ENCODE measurements around the gene SLC38A11.
"Not testable (repeated sequence)": the region's sequence is repeated elsewhere in the genome, so short reads cannot be mapped to it uniquely, and the experiment has no call there.

Gene SLC38A11

DNA sequence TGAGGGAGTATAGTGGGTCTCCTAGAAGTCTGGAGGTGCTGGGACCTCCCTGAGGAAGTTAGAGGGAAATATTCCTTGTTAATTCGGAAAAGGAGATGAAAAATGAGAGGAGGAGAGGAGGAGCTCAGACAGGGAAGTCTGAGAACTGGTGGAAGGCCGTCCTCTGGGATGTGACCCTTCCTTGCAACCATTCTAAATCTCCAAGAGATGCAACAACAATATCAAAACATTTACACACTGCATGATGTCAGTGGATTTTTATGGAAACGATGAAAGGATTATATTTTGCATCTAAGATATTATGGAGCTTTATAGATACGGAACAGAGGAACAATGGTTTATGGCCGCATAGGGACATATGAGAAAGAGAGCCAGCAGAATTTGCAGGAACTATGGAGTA, 63.9 kb downstream of the SLC38A11 start:
- DNase-seq: no peak
- intact Hi-C loops (cut with DNase I): no loop called here

DNA sequence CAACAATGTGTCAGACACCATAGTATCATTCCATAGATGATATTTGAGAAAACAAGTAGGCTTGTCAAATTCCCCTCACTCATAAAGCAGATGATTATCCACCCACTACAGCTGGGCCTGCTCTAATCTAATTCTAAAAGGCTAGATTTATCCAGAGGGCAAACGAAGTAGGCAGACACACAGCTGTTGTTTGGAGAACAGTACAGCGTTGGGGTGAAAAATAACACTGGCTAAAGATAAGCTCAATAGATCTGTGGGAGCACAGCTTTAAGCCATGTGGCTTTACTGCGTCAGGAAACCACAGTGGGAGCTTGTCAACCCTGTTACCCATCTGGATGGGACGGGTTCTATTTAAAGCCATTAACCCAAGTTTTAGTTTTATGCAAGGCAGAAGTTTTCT, 64.8 kb downstream of the SLC38A11 start:
- DNase-seq: no peak
- intact Hi-C loops (cut with DNase I): no loop called here

DNA sequence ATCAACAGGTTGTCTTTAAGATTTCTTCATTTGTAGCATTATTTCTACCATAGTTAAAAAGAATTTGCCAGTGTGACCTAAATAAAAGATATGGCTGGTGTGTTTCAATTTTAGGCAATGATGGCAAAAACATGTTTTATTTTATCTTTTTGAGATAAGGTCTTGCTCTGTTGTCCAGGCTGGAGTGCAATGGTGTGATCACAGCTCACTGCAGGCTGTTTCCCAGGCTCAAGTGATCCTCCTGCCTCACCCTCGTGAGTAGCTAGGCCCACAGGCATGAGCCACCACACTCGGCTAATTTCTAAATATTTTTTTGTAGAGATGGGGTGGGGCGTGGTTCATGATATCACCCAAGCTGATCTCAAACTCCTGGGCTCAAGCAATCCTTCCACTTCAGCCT, 66.7 kb downstream of the SLC38A11 start:
- no peak for DNase-seq
- intact Hi-C loops (cut with DNase I): no loop called here

DNA sequence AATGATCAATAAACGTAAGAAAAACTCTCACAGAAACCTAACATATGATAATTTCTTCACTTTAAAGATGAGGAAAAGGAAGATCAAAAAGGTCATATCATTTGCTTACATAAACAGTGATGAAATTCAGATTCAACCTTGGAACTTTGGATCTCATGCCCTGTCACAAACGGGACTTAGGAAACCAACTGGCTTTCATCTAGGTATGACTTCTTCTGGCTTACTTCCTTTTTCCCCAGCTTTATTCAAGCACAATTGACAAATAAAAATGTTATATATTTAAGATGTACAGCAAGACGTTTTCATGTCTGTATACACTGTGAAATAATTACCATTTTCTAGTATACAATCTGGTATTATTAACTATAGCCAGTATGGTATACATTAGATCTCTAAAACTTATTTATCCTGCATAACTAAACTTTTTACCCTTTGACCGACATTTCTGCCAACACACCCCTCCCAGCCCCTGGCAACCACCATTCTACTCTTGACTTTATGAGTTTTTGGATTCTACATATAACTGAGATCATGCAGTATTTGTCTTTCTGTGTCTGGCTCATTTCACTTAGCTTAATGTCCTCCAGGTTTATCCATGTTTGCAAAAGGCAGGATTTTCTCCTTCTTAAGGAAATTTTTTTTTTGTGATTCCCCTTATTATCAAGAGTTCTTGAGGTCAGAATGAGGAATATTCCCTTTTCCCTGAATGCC, 67.7 kb downstream of the SLC38A11 start:
- intact Hi-C loops (cut with DNase I): no loop called here
- no peak for DNase-seq

DNA sequence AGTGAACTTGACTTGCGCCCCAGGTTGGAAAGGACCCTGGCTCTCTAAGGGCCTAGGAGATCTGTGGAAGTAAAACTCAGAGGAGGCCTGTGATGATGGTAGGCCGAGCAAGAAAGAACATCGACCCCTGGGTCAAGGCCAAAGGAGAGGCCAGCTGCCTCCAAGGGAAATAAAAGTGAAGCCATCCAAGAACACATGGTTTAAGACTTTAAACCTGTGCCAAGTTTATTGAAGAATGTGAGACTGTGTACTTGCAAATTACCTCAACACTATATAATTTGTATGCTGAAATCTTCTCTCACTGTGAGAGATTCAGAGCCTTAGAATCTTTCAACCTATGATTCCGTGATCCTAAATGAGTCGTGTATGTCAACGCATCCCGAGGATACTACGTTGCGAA, 73.0 kb downstream of the SLC38A11 start:
- DNase-seq: no peak
- intact Hi-C loops (cut with DNase I): no loop called here

DNA sequence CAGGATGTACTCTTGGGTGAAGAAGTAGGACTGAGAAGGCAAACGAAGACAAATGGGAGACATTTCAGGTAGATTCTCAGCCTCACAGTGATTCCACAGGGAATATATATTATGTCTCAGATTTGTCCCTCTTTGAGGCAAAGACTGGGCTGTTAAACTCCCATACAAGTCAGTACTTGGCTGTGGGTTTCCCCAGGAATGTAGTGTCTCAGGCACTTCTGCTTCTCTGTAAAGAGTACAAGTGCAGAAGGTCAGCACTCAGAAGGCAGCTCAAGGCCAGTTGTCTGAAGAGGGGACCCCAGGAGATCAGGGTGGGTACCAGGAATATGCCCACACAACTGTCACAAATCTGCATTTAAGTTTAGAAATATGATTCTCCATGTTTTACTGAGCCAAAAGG, 73.8 kb downstream of the SLC38A11 start:
- intact Hi-C loops (cut with DNase I): no loop called here
- DNase-seq: no peak

DNA sequence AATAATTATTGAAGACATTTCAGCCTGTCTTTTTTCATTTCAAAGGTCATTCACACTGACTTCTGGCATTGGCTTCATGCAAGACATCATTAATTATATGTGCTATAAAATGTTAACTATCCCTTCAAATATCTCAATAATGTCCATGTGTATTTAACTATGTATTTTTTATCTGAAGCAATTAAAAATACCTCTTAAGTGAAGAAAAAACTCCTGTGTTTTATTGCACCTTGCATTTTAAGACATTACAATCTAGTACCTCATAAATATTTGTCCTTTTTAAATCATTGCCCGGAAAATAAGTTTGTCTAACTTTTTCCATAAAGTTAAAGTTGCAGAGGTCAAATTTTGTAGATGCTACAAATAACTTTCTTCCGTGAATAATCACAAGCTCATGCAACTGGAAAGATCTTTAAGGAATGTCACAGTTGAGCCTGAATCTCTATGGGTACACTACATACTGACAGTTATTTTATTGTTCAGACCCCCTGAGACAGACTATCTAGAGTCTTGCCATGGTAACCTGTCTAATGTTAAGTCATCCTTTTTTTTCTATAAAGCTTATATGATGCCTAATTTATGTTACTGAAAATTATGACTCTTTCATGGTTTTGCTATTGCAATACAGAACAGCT, 75.3 kb downstream of the SLC38A11 start:
- intact Hi-C loops (cut with DNase I): no loop called here
- no peak for DNase-seq

DNA sequence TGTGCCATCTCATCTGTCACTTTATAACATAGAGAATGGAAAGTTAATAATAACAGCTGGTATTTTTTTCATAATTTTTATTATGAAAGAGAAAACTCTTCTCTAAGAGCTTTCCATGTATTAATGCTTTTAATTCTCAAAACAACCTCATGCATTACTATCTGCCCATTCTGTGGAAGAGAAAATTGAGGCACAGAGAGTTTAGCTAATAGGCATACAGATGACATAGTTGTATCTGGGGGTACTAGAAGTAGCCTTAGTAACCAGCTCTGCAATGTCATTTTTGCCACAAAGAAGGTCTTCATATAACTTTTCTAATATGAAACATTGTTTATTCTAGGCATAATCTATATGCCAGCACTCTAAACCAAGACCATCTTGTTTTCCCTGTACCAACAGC, 77.4 kb downstream of the SLC38A11 start:
- DNase-seq: no peak
- intact Hi-C loops (cut with DNase I): no loop called here

DNA sequence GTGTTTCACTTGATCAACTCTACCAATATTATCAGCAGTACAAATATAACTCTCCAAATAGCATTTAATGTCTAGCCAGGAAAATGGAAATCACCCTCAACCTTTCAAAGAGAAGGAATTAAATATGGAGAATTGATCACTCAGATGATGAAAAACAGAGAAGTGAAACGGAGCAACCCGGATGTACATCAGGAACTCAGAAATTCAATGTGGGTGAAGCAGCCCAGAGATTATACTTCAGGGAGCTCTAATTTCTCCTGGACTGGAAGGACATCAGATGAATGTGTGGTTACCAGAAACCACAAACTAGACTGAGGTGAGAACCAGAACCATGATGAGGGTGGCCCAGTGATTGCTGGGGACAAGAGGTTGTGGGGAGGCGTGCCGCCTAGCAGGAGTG, 78.2 kb downstream of the SLC38A11 start:
- intact Hi-C loops (cut with DNase I): no loop called here

DNA sequence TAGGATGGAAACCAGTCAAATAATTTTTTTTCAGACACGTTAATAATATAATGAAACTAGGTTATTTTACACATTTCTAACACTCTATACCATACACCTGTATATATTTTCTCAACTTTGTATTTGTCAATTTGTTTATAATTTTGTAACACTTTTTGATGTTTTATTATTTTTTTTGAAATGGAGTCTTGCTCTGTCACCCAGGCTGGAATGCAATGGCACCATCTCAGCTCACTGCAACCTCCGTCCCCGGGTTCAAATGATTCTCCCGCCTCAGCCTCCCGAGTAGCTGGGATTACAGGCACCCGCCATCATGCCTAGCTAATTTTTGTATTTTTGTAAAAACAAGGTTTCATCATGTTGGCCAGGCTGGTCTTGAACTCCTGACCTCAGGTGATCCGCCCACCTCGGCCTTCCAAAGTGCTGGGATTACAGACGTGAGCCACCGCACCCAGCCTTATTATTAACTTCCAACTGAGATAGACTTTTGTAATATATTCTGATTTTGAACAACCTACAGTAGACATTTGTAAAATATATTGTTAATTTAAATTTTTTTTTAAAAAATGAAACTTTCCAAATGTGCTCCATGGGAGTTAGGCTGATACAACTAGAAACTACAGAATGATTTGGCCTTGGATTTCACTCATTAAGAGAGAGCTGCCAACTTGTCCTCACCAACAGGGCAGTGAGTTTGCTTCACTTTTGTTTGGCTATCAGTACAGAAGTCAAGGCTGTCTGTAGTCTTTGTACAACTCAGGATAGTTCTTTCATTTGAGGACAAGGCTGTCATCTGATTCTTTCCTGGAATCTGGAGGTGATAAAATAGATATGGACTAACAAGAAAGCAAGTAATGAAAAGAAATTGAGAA, 79.8 kb downstream of the SLC38A11 start:
- no peak for DNase-seq
- intact Hi-C loops (cut with DNase I): no loop called here

More for the DNA sequence above, 78.2 kb downstream of the SLC38A11 start:
- DNase-seq: no peak

DNA sequence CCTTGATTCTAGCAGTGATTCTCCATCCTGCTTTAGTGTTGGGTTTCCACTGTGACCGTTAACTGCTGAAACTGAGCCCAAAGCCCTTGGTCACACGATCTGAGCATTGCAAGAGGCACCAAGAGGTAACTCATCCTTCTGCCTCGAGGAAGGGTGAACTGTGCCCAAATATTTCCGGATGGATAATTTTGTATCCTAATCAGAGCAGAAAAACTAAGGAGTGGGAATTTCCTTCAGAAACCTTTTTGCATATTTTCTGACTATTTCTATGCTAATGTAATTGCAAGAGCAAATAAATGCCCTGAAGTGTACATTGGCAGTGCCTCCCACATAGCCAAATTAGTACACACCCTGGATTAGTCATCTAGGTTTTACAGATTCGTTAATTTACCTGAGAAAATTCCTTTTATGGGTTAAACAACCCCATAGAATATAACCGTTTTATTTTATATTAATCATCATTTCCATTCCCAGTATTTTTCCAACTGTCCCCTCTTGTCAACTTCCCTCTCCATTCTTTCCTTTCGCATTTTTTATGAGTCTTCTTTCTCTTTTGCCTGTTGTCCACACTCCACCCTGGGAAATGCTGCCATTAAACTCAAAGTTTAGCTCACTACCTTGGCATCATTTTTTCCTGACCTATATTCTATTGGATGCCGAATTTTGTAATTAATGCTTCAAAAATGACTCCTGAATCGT, 82.0 kb downstream of the SLC38A11 start:
- intact Hi-C loops (cut with DNase I): no loop called here

DNA sequence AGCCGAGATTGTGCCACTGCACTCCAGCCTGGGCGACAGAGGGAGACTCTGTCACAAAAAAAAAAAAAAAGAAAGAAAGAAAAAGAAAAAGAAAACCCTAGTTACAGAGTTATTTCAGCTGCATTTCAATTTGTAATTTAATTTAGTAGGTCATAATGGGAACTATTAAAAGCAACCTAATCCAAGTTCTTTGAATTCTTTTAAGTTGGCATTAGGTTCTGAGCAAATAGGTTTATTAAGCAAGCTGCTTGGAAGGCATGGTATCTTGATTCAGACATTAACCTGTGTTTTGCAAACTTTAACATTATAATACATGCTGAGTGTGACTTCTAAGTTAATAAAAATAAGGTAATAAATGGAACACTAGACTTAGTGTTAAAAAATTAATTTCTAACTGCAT, 83.9 kb downstream of the SLC38A11 start:
- no peak for DNase-seq
- intact Hi-C loops (cut with DNase I): no loop called here

More for the DNA sequence above, 82.0 kb downstream of the SLC38A11 start:
- no peak for DNase-seq

DNA sequence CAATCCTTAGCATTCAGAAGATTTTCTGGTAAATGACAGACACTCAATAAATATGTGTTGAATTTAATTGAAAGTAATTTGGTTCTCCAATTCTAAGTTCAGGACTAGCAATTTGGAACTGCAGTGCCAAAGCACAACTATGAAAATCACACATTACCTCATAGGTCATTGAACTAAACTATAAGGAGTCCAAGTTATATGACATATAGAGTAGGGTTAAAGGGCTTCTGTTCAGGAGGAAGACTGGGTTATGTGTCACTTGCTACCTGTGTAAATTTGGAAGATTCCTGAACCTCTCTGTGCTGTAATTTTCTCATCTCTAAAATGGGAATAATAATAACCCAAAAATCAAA, 85.9 kb downstream of the SLC38A11 start:
- DNase-seq: no peak
- intact Hi-C loops (cut with DNase I): no loop called here

DNA sequence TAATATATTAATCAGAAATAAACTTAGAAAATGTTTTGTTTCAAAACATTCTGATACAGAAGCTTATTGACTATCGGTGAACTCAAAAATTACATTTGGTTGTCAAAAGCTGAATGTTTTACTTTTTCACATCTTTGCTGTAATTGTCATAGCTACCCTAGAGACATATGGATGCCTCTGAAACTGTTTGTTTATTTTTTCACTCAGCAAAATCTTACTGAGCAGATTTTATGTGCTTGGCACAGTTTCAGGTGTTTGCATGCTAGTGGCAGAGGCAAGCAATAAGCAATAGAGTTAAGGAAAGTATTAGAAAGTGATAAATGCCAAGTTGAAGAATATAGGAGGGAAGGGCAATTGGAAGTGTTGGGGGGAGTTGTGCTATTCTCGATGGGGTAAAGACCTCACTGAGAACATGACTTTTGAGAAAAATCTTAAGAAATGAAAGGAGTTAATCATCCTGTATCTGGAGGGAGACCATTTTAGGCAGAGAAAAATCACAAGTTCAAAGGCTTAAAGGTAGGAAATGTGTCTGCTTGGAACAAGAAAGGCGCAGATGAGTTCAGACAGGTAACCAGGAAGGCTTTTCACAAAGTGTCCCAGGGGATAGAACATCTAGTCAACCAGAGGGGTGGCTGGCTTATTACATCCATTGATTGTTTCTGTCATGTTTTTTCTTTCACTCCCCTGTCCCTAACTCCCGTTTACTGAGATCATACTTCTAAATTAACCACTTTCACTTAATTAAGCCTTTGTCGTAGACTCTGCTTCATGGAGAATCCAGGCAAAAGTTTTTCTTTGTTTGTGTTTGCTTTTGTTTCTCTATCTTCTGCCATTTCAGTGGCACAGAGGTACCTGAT, 86.5 kb downstream of the SLC38A11 start:
- intact Hi-C loops (cut with DNase I): no loop called here
- DNase-seq: no peak

DNA sequence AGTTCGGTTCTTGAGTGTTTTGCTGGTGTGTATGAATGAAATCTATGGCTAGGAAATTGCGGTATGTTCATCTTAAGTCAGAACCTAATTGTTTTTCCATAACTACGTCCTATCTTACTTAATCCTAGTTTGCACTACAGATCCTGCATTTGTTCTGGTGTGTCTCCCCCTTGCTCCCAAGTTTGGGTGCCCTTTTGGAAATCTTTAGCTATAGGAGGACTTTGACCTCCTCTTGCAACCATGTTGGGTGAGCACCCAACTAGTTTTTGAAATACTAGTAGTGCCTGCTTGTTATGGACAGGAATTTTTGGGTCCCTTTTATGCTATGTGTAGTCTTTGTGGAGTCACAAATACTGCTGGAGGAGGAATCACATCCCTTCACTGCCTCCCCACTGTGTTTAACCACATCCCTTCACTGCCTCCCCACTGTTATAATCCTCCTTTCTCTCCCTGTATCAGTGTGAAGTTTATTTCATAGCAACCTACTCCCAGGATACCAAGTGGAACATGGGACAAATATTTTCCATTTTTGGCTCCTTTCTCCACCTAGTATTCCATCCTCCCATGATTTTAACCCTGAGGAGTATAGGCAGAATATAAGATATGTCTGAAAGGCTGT, 87.4 kb downstream of the SLC38A11 start:
- DNase-seq: no peak
- intact Hi-C loops (cut with DNase I): no loop called here

DNA sequence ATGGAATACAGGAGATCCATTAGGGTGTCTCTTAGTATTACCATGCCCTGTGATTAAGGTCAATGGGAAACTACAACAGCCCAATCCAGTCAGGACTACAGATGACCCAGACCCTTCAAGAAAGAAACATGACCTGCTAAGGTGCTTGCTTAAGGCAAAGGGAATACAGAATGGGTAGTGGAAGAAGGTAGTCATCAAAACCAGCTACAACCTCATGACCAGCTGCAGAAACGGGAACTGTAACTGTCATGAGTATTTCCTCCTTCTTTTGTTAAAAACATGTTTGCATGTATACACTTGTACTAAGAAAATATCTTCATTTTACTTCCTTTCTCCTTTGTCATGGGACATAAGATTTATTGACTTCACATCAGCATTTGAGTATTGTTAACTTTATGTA, 88.9 kb downstream of the SLC38A11 start:
- DNase-seq; intact Hi-C loops (cut with DNase I): not testable (repeated sequence)

DNA sequence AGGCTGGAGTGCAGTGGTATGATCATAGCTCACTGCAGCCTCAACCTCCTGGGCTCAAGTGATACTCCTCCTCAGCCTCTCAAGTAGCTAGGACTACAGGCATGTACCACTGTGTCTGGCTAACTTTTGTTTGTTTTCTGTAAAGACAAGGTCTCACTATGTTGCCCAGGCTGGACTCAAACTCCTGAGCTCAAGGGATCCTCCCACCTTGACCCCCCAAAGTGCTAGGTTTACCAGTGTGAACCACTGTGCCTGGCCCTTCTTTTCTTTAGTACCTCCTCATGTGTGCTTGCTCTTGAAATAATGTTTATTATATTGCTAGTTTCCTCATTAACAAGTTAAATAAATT, 94.7 kb downstream of the SLC38A11 start:
- intact Hi-C loops (cut with DNase I): no loop called here
- no peak for DNase-seq

DNA sequence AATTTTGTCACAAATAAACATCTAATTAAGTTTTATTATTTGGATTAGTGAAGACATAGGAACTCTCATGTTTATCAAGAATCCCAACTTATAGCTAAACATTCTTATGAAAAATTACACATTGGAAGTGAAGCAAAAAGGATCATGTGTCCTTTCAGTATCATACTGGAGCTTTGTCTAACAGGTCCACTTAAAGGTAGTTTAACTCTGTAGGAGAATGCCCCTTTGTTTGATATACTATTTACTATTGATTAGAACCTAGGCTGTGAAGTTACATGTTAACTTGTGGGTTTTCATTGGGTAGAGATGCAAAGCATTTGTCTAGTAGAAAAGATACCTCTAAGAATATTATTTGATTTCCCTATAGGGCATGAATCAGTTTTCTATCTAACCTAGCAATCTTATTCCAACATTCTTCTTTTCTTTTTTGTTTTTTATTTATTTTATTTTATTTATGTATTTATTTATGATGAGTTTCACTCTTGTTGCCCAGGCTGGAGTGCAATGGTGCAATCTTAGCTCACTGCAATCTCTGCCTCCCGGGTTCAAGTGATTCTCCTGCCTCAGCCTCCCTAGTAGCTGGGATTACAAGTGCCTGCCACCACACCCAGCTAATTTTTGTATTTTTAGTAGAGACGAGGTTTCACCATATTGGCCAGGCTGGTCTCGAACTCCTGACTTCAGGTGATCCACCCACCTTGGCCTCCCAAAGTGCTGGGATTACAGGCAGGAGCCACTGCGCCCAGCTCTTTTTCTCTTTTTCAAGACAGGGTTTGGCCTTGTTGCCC, 95.2 kb downstream of the SLC38A11 start:
- not testable (repeated sequence) for DNase-seq

More for the DNA sequence above, 95.2 kb downstream of the SLC38A11 start:
- intact Hi-C loops (cut with DNase I): not testable (repeated sequence)

Measured in head of caudate nucleus (tissue), 42 donors.